ENCODE measurements around the gene LDB1. TPM values are rescaled to one million over a fixed set of nuclear protein-coding genes. Genes with fewer than 3 reads are reported as not detected.

LDB1 gene
- polyA plus RNA-seq, 4 donors, result 11.9 to 47.5 (median 16.8) TPM

GRCh38 chr10:102132193-102132562 is 12.0 kb upstream of the LDB1 start:
- Histone ChIP-seq H3K4me3 (ENCODE audit: low read depth in 1 of 3, low read length in 3 of 3) (peak overlapping the region in 1 of 3 donors; percentile 76), H3K9me3 (ENCODE audit: control insufficient read depth in 2 of 2, insufficient read depth in 1 of 2, low read depth in 1 of 2, low read length in 1 of 2) (no peaks in the 10 kb centered on the region), H3K4me1 (ENCODE audit: control insufficient read depth in 3 of 3, insufficient read depth in 2 of 3, low read depth in 1 of 3, low read length in 2 of 3) (peaks cover 2 to 26% (median 6%) of the 10 kb centered on the region in 3 donors), H3K27me3 (ENCODE audit: control insufficient read depth in 3 of 3, insufficient read depth in 3 of 3, low read length in 3 of 3) (no peaks in the 10 kb centered on the region), H3K36me3 (ENCODE audit: control insufficient read depth in 3 of 3, insufficient read depth in 2 of 3, low read depth in 1 of 3, low read length in 3 of 3) (peaks cover 0 to 6% (median 0%) of the 10 kb centered on the region in 3 donors), H3K27ac (ENCODE audit: low read depth in 1 of 3, low read length in 2 of 3) (peak overlapping the region in 2 of 3 donors; percentile 54 to 70)
- DNase-seq, result no peak
- no peak for FAIRE-seq
- 15 to 25% (median 21%) methylated on average over 8 of the region's 8 CpGs for WGBS, 3 donors

GRCh38 chr10:102131286-102132170 is 11.4 kb upstream of the LDB1 start:
- FAIRE-seq (no peak), DNase-seq (no peak)
- no peak overlapping the region for H3K4me3 ChIP-seq (ENCODE audit: low read depth in 1 of 3, low read length in 3 of 3)
- no peaks in the 10 kb centered on the region for H3K9me3 ChIP-seq (ENCODE audit: control insufficient read depth in 2 of 2, insufficient read depth in 1 of 2, low read depth in 1 of 2, low read length in 1 of 2)
- WGBS, 3 donors, result 85 to 90% (median 85%) methylated on average over 8 of the region's 8 CpGs
- H3K27ac ChIP-seq (ENCODE audit: low read depth in 1 of 3, low read length in 2 of 3), result no peak overlapping the region
- peaks cover 2 to 22% (median 3%) of the 10 kb centered on the region in 3 donors for H3K4me1 ChIP-seq (ENCODE audit: control insufficient read depth in 3 of 3, insufficient read depth in 2 of 3, low read depth in 1 of 3, low read length in 2 of 3)
- peaks cover 0 to 4% (median 0%) of the 10 kb centered on the region in 3 donors for H3K36me3 ChIP-seq (ENCODE audit: control insufficient read depth in 3 of 3, insufficient read depth in 2 of 3, low read depth in 1 of 3, low read length in 3 of 3)
- no peaks in the 10 kb centered on the region for H3K27me3 ChIP-seq (ENCODE audit: control insufficient read depth in 3 of 3, insufficient read depth in 3 of 3, low read length in 3 of 3)

GRCh38 chr10:102123223-102123622 is 3.1 kb upstream of the LDB1 start:
- no peak overlapping the region for H3K4me3 ChIP-seq (ENCODE audit: low read depth in 1 of 3, low read length in 3 of 3)
- DNase-seq (no peak), FAIRE-seq (no peak)
- H3K36me3 ChIP-seq (ENCODE audit: control insufficient read depth in 3 of 3, insufficient read depth in 2 of 3, low read depth in 1 of 3, low read length in 3 of 3), result no peaks in the 10 kb centered on the region
- H3K27me3 ChIP-seq (ENCODE audit: control insufficient read depth in 3 of 3, insufficient read depth in 3 of 3, low read length in 3 of 3), result no peaks in the 10 kb centered on the region
- H3K9me3 ChIP-seq (ENCODE audit: control insufficient read depth in 2 of 2, insufficient read depth in 1 of 2, low read depth in 1 of 2, low read length in 1 of 2), result no peaks in the 10 kb centered on the region
- H3K4me1 ChIP-seq (ENCODE audit: control insufficient read depth in 3 of 3, insufficient read depth in 2 of 3, low read depth in 1 of 3, low read length in 2 of 3), result peaks cover 2 to 30% (median 3%) of the 10 kb centered on the region in 3 donors
- WGBS, 3 donors, result 93 to 100% (median 95%) methylated on average over 3 of the region's 3 CpGs
- peak overlapping the region in 1 of 3 donors; percentile 94 for H3K27ac ChIP-seq (ENCODE audit: low read depth in 1 of 3, low read length in 2 of 3)

- Histone ChIP-seq H3K36me3 (ENCODE audit: control insufficient read depth in 3 of 3, insufficient read depth in 2 of 3, low read depth in 1 of 3, low read length in 3 of 3) (peaks cover 0 to 3% (median 0%) of the 10 kb centered on the region in 3 donors), H3K4me1 (ENCODE audit: control insufficient read depth in 3 of 3, insufficient read depth in 2 of 3, low read depth in 1 of 3, low read length in 2 of 3) (peaks cover 2 to 38% (median 5%) of the 10 kb centered on the region in 3 donors), H3K27me3 (ENCODE audit: control insufficient read depth in 3 of 3, insufficient read depth in 3 of 3, low read length in 3 of 3) (no peaks in the 10 kb centered on the region), H3K4me3 (ENCODE audit: low read depth in 1 of 3, low read length in 3 of 3) (no peak overlapping the region), H3K27ac (ENCODE audit: low read depth in 1 of 3, low read length in 2 of 3) (peak overlapping the region in 2 of 3 donors; percentile 94 to 98), H3K9me3 (ENCODE audit: control insufficient read depth in 2 of 2, insufficient read depth in 1 of 2, low read depth in 1 of 2, low read length in 1 of 2) (no peaks in the 10 kb centered on the region)
- DNase-seq, result no peak
- FAIRE-seq, result no peak
- WGBS, 3 donors, result 96 to 100% (median 100%) methylated on average over 1 of the region's 1 CpG
Observed at GRCh38 chr10:102122450-102122849, 2.3 kb upstream of the LDB1 start.

GRCh38 chr10:102121739-102122372 is 1.7 kb upstream of the LDB1 start:
- Histone ChIP-seq H3K27me3 (ENCODE audit: control insufficient read depth in 3 of 3, insufficient read depth in 3 of 3, low read length in 3 of 3) (no peaks in the 10 kb centered on the region), H3K36me3 (ENCODE audit: control insufficient read depth in 3 of 3, insufficient read depth in 2 of 3, low read depth in 1 of 3, low read length in 3 of 3) (peaks cover 0 to 3% (median 0%) of the 10 kb centered on the region in 3 donors), H3K27ac (ENCODE audit: low read depth in 1 of 3, low read length in 2 of 3) (peak overlapping the region in 2 of 3 donors; percentile 94 to 98), H3K4me1 (ENCODE audit: control insufficient read depth in 3 of 3, insufficient read depth in 2 of 3, low read depth in 1 of 3, low read length in 2 of 3) (peaks cover 2 to 44% (median 7%) of the 10 kb centered on the region in 3 donors), H3K4me3 (ENCODE audit: low read depth in 1 of 3, low read length in 3 of 3) (peak overlapping the region in 1 of 3 donors; percentile 95), H3K9me3 (ENCODE audit: control insufficient read depth in 2 of 2, insufficient read depth in 1 of 2, low read depth in 1 of 2, low read length in 1 of 2) (no peaks in the 10 kb centered on the region)
- peak in 1 of 2 donors; percentile 41 for DNase-seq
- FAIRE-seq, result no peak
- WGBS, 3 donors, result 50 to 54% (median 52%) methylated on average over 6 of the region's 6 CpGs

GRCh38 chr10:102120991-102121738 is 997 bp upstream of the LDB1 start:
- WGBS, 3 donors, result 5 to 19% (median 9%) methylated on average over 15 of the region's 15 CpGs
- FAIRE-seq, result no peak
- Histone ChIP-seq H3K36me3 (ENCODE audit: control insufficient read depth in 3 of 3, insufficient read depth in 2 of 3, low read depth in 1 of 3, low read length in 3 of 3) (peaks cover 0 to 3% (median 0%) of the 10 kb centered on the region in 3 donors), H3K4me1 (ENCODE audit: control insufficient read depth in 3 of 3, insufficient read depth in 2 of 3, low read depth in 1 of 3, low read length in 2 of 3) (peaks cover 2 to 49% (median 10%) of the 10 kb centered on the region in 3 donors), H3K9me3 (ENCODE audit: control insufficient read depth in 2 of 2, insufficient read depth in 1 of 2, low read depth in 1 of 2, low read length in 1 of 2) (no peaks in the 10 kb centered on the region), H3K4me3 (ENCODE audit: low read depth in 1 of 3, low read length in 3 of 3) (peak overlapping the region; percentile 88 to 96 (median 95)), H3K27ac (ENCODE audit: low read depth in 1 of 3, low read length in 2 of 3) (peak overlapping the region; percentile 94 to 98 (median 96)), H3K27me3 (ENCODE audit: control insufficient read depth in 3 of 3, insufficient read depth in 3 of 3, low read length in 3 of 3) (no peaks in the 10 kb centered on the region)
- DNase-seq, result peak in 1 of 2 donors; percentile 61

GRCh38 chr10:102119417-102120141 is 589 bp downstream of the LDB1 start:
- no peak for FAIRE-seq
- 0 to 1% (median 1%) methylated on average over 13 to 22 of the region's 22 CpGs for WGBS, 3 donors
- peak overlapping the region; percentile 88 to 96 (median 95) for H3K4me3 ChIP-seq (ENCODE audit: low read depth in 1 of 3, low read length in 3 of 3)
- peaks cover 2 to 58% (median 10%) of the 10 kb centered on the region in 3 donors for H3K4me1 ChIP-seq (ENCODE audit: control insufficient read depth in 3 of 3, insufficient read depth in 2 of 3, low read depth in 1 of 3, low read length in 2 of 3)
- peak overlapping the region; percentile 94 to 98 (median 96) for H3K27ac ChIP-seq (ENCODE audit: low read depth in 1 of 3, low read length in 2 of 3)
- H3K36me3 ChIP-seq (ENCODE audit: control insufficient read depth in 3 of 3, insufficient read depth in 2 of 3, low read depth in 1 of 3, low read length in 3 of 3), result peaks cover 0 to 3% (median 0%) of the 10 kb centered on the region in 3 donors
- H3K27me3 ChIP-seq (ENCODE audit: control insufficient read depth in 3 of 3, insufficient read depth in 3 of 3, low read length in 3 of 3), result no peaks in the 10 kb centered on the region
- no peaks in the 10 kb centered on the region for H3K9me3 ChIP-seq (ENCODE audit: control insufficient read depth in 2 of 2, insufficient read depth in 1 of 2, low read depth in 1 of 2, low read length in 1 of 2)
- DNase-seq, result peak; percentile 61 to 71

All from small intestine (tissue), 7 donors.